Prostate gland (tissue), 2 donors: Measurements from ENCODE around the gene ACSM5. TPM values are rescaled to one million over a fixed set of nuclear protein-coding genes. Genes with fewer than 3 reads are reported as not detected.
"Not testable (repeated sequence)": the region's sequence is repeated elsewhere in the genome, so short reads cannot be mapped to it uniquely, and the experiment has no call there.

ENCODE experiments used
- DNase-seq: peaks from one replicate; pipeline ENCODE4 v3.0.0-alpha.2; 2019; ENCODE audit warnings: low spot score
- H3K27ac ChIP-seq, 2 donors: fragments of 200-600 bp; sonication (generic); 2 replicates each; pipeline ENCODE4 v1.5.1; 2017 to 2019
- H3K27me3 ChIP-seq: fragments of 200-600 bp; sonication (generic); replicated peaks from 2 replicates; pipeline ENCODE4 v1.5.1; 2019; ENCODE audit not compliant: insufficient read depth
- H3K36me3 ChIP-seq, 2 donors: fragments of 200-600 bp; sonication (generic); 1 replicate in 1 of 2; 2 replicates in 1 of 2; pipeline versions ENCODE4 v1.5.1 to v1.8.1; 2017 to 2019
- H3K4me1 ChIP-seq: fragments of 200-600 bp; sonication (generic); replicated peaks from 2 replicates; pipeline ENCODE4 v1.5.1; 2019
- H3K4me3 ChIP-seq, 2 donors: fragments of 200-600 bp; sonication (generic); 2 replicates each; pipeline ENCODE4 v1.5.1; 2017 to 2019
- H3K9me3 ChIP-seq: fragments of 200-600 bp; sonication (generic); 2 replicates; pipeline ENCODE4 v1.5.1; 2017
- POLR2A ChIP-seq: fragments of 450-650 bp; IDR thresholded peaks from one replicate; pipeline ENCODE4 v1.6.1; 2016; ENCODE audit warnings: antibody characterized with exemption, mild to moderate bottlenecking
- POLR2AphosphoS5 ChIP-seq: sonication (generic); formaldehyde crosslinking; IDR thresholded peaks from one replicate; pipeline ENCODE4 v1.6.1; 2017; ENCODE audit warnings: antibody characterized with exemption
- WGBS: methylation state at CpG from one replicate; pipeline ENCODE4 v1.1.5; 2018; 5-methylcytosine and 5-hydroxymethylcytosine counted together
- intact Hi-C: fragments of 100-400 bp; cut with DNase I; formaldehyde crosslinking; loops from one replicate; pipeline ENCODE4 v1.14.2; 2022
- total RNA-seq, 2 donors: library from RNA; depleted of rRNA; stranded (reverse); fragments of >200 nt; gene quantifications; one replicate each; pipeline ENCODE4 v1.1.0, GENCODE V29; 2016
- TF ChIP-seq, protein P1 (sequence below), 4 experiments: fragments of 200-600 bp in 2 of 4; fragments of 450-650 bp in 2 of 4; sonication (generic) in 2 of 4; IDR thresholded peaks; 1 replicate in 3 of 4; 2 replicates in 1 of 4; pipeline ENCODE4 v1.5.1; 2016 to 2019; ENCODE audit warnings: antibody characterized with exemption in 4 of 4, mild to moderate bottlenecking in 2 of 4, moderate library complexity in 2 of 4

Gene ACSM5
- total RNA-seq, 2 donors from 2014 or later = 1.1 to 9.7 TPM

DNA sequence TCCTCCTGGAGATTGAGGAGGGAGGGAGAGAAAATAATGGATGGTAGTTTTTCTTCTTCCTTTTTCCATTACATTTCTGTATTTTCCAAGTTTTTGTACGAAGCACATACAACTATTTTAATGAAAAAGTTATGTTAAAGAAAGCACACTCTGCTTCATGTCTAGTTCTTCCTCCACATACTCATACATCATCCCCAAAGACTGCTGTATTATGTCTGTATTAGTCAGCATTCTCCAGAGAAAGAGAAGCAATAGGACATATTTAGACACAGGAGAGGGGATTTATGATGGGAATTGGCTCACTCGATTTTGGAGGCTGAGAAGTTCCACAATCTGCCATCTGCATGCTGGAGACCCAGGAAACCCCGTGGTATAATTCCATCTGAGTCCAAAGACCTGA lies 31.9 kb downstream of the ACSM5 start:
- Histone ChIP-seq H3K27me3 (no peaks in the 10 kb centered on the region), H3K9me3 (no peaks in the 10 kb centered on the region), H3K36me3 (no peaks in the 10 kb centered on the region), H3K4me1 (no peaks in the 10 kb centered on the region), H3K4me3 (no peak overlapping the region), H3K27ac (peak overlapping the region in 1 of 2 donors; percentile 39)
- intact Hi-C loops = loop anchor here (10.0 kb wide), 1 partner anchor 144 kb away; no protein-coding TSS in a partner anchor
- TF ChIP-seq, protein P1, sequence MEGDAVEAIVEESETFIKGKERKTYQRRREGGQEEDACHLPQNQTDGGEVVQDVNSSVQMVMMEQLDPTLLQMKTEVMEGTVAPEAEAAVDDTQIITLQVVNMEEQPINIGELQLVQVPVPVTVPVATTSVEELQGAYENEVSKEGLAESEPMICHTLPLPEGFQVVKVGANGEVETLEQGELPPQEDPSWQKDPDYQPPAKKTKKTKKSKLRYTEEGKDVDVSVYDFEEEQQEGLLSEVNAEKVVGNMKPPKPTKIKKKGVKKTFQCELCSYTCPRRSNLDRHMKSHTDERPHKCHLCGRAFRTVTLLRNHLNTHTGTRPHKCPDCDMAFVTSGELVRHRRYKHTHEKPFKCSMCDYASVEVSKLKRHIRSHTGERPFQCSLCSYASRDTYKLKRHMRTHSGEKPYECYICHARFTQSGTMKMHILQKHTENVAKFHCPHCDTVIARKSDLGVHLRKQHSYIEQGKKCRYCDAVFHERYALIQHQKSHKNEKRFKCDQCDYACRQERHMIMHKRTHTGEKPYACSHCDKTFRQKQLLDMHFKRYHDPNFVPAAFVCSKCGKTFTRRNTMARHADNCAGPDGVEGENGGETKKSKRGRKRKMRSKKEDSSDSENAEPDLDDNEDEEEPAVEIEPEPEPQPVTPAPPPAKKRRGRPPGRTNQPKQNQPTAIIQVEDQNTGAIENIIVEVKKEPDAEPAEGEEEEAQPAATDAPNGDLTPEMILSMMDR (IDR thresholded peaks at IDR 0.05) = no peak
- TF ChIP-seq POLR2AphosphoS5 (no peak), POLR2A (no peak)
- DNase-seq = no peak
- WGBS = 62% methylated on average over 3 of the region's 3 CpGs

DNA sequence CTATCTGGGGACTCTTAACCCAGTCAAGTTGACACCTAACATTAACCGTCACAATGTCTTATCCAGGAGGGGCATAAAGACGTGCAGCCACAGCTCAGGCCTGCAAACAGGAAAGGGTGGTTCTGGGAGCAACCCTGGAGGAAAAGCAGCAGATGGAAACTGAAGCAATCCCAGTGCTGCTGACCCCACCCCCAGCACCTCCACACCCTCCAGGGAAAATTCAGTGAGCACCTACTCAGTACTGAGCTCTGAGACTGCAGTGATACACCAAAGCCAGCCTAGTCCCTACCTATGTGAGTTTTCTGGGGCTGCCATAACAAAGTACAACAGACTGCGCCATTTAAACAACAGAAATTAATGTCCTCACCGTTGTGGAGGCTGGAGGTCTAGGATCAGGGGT lies 32.5 kb downstream of the ACSM5 start:
- not testable (repeated sequence) for H3K4me1 ChIP-seq, H3K4me3 ChIP-seq, H3K27me3 ChIP-seq, H3K36me3 ChIP-seq, H3K27ac ChIP-seq, H3K9me3 ChIP-seq, DNase-seq
- intact Hi-C loops = loop anchor here (10.0 kb wide), 1 partner anchor 143 kb away; no protein-coding TSS in a partner anchor
- WGBS = 90% methylated on average over 2 of the region's 4 CpGs

DNA sequence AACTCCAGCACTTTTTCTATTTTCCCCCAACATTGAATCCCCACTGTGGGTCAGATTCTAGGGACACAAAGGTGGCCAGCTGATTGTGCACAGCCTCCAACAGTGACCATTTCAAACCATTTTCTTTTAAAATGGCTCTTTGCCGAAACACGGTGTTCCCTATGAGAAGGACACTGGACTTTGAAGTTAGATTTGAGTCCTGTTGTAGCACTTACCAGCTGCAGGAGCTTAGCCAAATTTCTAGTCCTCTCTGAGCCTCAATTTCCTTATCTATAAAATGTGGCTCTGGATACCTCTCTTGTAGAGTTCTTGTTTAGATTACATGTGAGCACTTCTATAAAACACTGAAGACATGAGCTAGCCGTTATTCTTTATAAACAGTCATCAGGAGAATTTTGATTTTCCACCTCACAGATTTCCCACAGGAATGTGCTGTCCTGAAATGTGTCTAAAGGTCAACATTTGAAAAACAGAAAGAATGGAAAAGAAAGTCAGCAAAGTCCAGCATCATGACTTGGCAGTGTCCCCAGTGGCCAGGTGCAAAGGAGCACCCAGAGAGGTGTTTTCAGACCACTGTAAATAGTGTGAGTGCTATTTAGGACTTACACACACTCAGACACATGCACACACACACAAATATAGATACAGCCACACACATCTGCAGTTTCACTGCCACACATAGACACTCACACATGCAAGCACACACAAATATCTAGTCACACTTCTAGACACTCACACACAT lies 37.5 kb downstream of the ACSM5 start:
- intact Hi-C loops = loop anchor here (10.0 kb wide), 1 partner anchor 138 kb away; no protein-coding TSS in a partner anchor
- H3K9me3 ChIP-seq, H3K27ac ChIP-seq, H3K27me3 ChIP-seq, H3K36me3 ChIP-seq, DNase-seq, H3K4me1 ChIP-seq, H3K4me3 ChIP-seq: not testable (repeated sequence)
- no CpG with 5 or more reads among the region's 3 CpGs for WGBS

DNA sequence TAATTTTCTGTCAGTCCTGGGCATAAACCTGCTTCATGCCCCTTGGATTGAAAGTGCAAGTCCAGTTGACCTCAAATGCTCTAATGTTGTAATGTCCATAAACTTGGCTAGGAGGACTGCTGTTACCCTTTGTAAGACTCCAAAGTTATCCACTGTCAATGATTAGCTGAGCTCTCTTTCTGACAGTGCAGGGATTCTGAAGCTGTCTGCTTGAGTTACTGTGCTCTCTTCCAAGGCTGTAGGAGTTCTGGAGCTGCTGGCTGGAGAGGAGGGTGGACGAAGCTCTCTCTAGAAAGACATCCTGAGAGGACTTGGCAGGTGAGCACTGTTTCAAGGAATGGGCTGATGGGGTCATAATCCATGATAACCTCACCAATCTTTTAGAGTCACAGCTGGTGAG lies 42.0 kb downstream of the ACSM5 start, which contains the start of gene ACSM2A:
Gene ACSM2A, plus strand, starts transcription at position 158 of the 400 bp plus-strand sequence. CDS start 8,594 bp downstream, outside the sequence.
- H3K4me1 ChIP-seq, H3K27me3 ChIP-seq, H3K27ac ChIP-seq, DNase-seq, H3K4me3 ChIP-seq, H3K36me3 ChIP-seq, H3K9me3 ChIP-seq, intact Hi-C loops: not testable (repeated sequence)
- WGBS = no CpG with 5 or more reads among the region's 1 CpG

DNA sequence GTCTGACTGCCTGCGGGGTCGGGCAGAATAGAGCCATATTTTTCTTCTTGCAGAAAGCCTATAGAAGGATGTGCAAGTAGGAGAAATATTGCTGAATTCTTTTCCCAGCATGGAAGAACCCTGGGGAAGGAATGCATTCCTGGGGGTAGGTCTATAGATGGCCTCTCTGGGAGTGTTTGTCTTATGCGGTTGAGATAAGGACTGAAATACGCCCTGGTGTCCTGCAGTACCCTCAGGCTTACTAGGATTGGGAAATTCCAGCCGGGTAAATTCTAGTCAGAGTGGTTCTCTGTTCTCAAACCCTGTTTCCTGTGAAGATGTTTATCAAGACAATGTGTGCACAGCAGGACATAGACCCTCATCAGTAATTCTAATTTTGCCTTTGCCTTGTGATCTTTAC lies 44.3 kb downstream of the ACSM5 start:
- H3K27me3 ChIP-seq, H3K4me1 ChIP-seq, H3K9me3 ChIP-seq, intact Hi-C loops, H3K4me3 ChIP-seq, H3K27ac ChIP-seq, H3K36me3 ChIP-seq, DNase-seq: not testable (repeated sequence)
- 100% methylated on average over 2 of the region's 5 CpGs for WGBS

DNA sequence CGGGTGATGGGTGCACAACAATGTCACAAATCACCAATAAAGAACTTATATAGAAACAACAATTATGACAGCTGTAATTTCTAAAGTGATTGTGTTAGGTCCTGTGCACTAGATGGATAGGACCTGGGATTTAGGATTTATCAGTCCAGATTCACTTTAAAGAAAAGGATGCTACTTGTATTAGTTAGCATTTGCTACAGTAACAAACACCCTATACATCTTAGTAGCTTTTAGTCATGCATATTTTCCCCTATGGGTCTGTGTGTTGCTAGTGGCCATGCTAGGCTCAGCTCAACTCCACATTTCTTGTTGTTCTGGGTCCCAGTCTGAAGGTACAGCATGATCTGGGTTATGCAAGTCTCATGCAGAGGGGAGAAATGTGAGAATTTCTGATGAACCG lies 49.9 kb downstream of the ACSM5 start:
- H3K36me3 ChIP-seq, H3K4me3 ChIP-seq, intact Hi-C loops, H3K27me3 ChIP-seq, H3K27ac ChIP-seq, DNase-seq, H3K9me3 ChIP-seq, H3K4me1 ChIP-seq: not testable (repeated sequence)
- WGBS = 90% methylated on average over 2 of the region's 2 CpGs

DNA sequence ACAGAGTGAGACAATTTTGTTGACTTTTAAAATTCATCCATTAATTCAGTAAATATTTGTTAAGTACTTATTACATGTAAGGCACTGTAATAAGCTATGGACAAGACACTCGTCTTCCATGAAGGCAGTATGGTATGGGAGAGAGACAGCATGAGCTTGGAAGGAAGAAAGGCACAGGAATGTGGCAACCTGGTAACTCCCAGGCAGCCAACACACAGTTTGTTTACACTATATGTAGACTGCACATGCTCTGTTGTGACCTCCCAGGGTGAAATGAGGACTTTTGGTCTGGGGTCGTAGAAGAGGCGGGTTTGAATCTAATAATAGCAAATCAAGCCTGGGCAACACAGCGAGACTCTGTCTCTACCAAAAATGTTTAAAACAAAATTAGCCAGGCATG lies 51.0 kb downstream of the ACSM5 start:
- intact Hi-C loops, H3K27me3 ChIP-seq, DNase-seq, H3K36me3 ChIP-seq, H3K4me3 ChIP-seq, H3K4me1 ChIP-seq, H3K27ac ChIP-seq, H3K9me3 ChIP-seq: not testable (repeated sequence)
- 67% methylated on average over 1 of the region's 4 CpGs for WGBS

DNA sequence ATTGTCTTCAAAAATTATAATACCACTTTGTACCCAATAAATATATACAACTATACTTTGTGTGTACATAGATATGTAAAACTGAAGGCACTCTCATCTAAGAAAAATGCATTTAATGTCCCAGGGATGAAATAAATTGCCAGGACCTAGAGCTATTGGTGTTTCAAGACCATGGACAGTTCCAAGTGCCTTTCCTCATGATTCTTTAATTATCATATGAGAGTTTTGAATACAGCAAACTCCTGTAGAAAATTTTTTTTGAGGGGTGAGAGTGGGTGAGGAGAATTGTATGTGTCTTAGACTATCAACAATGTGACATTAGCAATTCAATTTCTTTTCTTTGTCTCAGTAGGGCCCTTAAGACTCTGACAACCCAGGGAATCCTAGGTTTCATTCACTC lies 59.6 kb downstream of the ACSM5 start:
- DNase-seq, H3K27me3 ChIP-seq, H3K4me1 ChIP-seq, H3K9me3 ChIP-seq, intact Hi-C loops, H3K36me3 ChIP-seq, H3K4me3 ChIP-seq, H3K27ac ChIP-seq: not testable (repeated sequence)

DNA sequence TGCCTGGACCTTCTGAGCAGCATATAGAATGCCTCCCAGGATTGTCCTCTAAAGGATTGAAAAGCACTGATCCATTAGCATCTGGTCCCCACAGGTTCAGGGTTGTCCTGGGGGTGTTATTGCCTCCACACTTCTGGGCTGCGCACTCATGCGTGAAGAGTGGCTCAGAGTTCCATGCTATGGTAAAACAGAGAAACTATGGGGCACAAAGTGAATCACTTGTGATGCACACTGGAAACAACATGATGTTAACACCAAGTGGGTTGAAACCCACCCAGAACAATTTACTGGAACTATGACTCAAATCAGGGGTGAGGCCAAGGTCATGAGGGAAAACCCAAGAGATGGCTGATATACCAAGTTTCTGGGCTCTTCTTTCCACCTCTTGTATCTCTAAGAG lies 60.6 kb downstream of the ACSM5 start:
- H3K4me1 ChIP-seq, H3K27me3 ChIP-seq, H3K27ac ChIP-seq, DNase-seq, H3K36me3 ChIP-seq, H3K4me3 ChIP-seq, intact Hi-C loops, H3K9me3 ChIP-seq: not testable (repeated sequence)
- WGBS = 90% methylated on average over 2 of the region's 2 CpGs

DNA sequence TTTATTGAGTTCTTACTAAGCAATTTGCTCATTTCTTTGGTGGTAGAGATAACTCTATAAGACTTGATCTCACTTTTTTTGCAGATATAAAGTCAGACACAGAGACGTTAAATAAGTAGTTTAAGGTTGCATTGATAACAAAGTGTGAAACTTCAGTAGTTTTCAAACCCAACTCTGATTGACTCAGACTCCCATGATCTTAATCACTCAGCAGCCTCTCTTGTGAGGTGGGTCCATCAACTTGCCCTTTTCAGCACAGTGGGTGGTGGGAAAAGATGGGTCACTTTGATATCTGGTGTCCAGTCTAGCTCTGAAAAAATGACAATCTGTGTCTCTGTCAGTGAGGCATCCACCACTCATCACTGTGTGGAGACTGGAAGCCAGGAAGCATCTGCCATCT lies 61.4 kb downstream of the ACSM5 start:
- H3K36me3 ChIP-seq, H3K9me3 ChIP-seq, DNase-seq, H3K27ac ChIP-seq, H3K4me1 ChIP-seq, H3K4me3 ChIP-seq, H3K27me3 ChIP-seq, intact Hi-C loops: not testable (repeated sequence)
- WGBS = 71% methylated on average over 1 of the region's 1 CpG

DNA sequence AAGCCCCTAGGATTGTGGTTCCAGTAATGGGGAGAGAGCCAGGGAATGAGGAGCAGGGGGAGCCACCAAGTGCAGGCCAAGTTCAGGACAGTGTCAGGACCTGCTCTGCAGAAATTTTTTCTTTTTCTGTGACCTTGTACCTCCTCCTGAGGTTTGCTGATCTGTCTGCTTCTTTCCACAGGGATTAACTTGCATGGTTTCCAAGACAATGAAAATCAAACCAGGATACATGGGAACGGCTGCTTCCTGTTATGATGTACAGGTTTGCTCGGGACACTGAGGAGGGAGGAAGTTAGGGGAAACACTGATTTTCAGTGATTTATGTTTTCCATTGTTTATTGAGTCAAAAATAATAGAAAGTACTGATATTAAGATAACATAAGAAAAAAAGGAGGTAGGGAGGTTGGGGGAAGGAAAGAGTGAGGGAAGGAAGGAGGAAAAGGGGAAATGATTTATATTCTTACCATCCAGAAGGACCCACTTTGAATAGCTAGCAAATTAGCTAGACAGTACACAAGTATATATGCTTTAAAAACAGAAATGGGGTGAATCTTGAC lies 67.9 kb downstream of the ACSM5 start:
- DNase-seq, H3K27ac ChIP-seq, H3K9me3 ChIP-seq, intact Hi-C loops, H3K4me3 ChIP-seq, H3K4me1 ChIP-seq, H3K36me3 ChIP-seq, H3K27me3 ChIP-seq: not testable (repeated sequence)
- WGBS = 17% methylated on average over 2 of the region's 2 CpGs
